GM12892 (cell line): ENCODE data around the gene JAGN1.

Experiments used
- POLR2A ChIP-seq: IDR thresholded peaks from 2 replicates; pipeline ENCODE4 v1.6.1; 2011; ENCODE audit warnings: low read depth, low read length, control low read depth
- TAF1 ChIP-seq: IDR thresholded peaks from 2 replicates; pipeline ENCODE4 v1.6.1; 2011; ENCODE audit warnings: low read depth, mild to moderate bottlenecking, control low read depth, low read length, borderline replicate concordance

DNA sequence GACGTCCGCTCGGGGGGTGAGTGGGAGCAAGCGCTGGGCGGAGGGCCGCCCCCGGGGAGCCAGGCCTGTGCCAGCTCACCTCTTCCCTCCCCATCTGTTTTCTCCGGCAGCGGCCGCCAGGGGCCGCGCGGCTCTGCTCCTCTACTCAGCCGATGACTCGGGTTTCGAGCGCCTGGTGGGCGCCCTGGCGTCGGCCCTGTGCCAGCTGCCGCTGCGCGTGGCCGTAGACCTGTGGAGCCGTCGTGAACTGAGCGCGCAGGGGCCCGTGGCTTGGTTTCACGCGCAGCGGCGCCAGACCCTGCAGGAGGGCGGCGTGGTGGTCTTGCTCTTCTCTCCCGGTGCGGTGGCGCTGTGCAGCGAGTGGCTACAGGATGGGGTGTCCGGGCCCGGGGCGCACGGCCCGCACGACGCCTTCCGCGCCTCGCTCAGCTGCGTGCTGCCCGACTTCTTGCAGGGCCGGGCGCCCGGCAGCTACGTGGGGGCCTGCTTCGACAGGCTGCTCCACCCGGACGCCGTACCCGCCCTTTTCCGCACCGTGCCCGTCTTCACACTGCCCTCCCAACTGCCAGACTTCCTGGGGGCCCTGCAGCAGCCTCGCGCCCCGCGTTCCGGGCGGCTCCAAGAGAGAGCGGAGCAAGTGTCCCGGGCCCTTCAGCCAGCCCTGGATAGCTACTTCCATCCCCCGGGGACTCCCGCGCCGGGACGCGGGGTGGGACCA, 42.6 kb downstream of the JAGN1 start:
- no peak for TF ChIP-seq TAF1
- TF ChIP-seq POLR2A = no peak; the same call in 1 of the 2 replicates
